GM23338 (cell line): ENCODE data around the gene SLC38A9. TPM values are rescaled to one million over a fixed set of nuclear protein-coding genes. Genes with fewer than 3 reads are reported as not detected.

Source experiments
- ATAC-seq: fragments of 200-7000 bp; cut with Tn5 transposase; 3 replicates; pipeline ENCODE4 v1.9.1; 2020
- DNase-seq: peaks from one replicate; pipeline ENCODE4 v3.0.0-alpha.2; 2015; ENCODE audit warnings: low spot score
- H2AFZ ChIP-seq: fragments of 200-600 bp; sonication (generic); 2 replicates; pipeline ENCODE4 v1.8.0; 2016; ENCODE audit warnings: antibody characterized with exemption, mild to moderate bottlenecking, moderate library complexity
- H3F3A ChIP-seq: fragments of 200-600 bp; sonication (generic); replicated peaks from 2 replicates; pipeline ENCODE4 v1.8.0; 2017; ENCODE audit warnings: antibody characterized with exemption, mixed run types, low read depth
- H3K27ac ChIP-seq: fragments of 200-600 bp; sonication (generic); 2 replicates; pipeline ENCODE4 v1.6.1; 2016; ENCODE audit warnings: low read depth
- H3K27me3 ChIP-seq: fragments of 200-600 bp; sonication (generic); 2 replicates; pipeline ENCODE4 v1.8.0; 2016; ENCODE audit warnings: mild to moderate bottlenecking, mixed run types, moderate library complexity; ENCODE audit not compliant: insufficient read depth
- H3K36me3 ChIP-seq: fragments of 200-600 bp; sonication (generic); 2 replicates; pipeline ENCODE4 v1.8.0; 2016; ENCODE audit warnings: mild to moderate bottlenecking; ENCODE audit not compliant: insufficient read depth
- H3K4me1 ChIP-seq: fragments of 200-600 bp; sonication (generic); 2 replicates; pipeline ENCODE4 v1.8.0; 2016; ENCODE audit warnings: mild to moderate bottlenecking, moderate library complexity; ENCODE audit not compliant: insufficient read depth
- H3K4me2 ChIP-seq: fragments of 200-600 bp; sonication (generic); 2 replicates; pipeline ENCODE4 v1.7.1; 2017; ENCODE audit warnings: mixed run types
- H3K4me3 ChIP-seq: fragments of 200-600 bp; sonication (generic); 2 replicates; pipeline ENCODE4 v1.6.1; 2016; ENCODE audit warnings: mixed run types
- H3K79me2 ChIP-seq: fragments of 200-600 bp; sonication (generic); replicated peaks from 2 replicates; pipeline ENCODE4 v1.8.0; 2017; ENCODE audit warnings: mild to moderate bottlenecking; ENCODE audit not compliant: insufficient read depth
- H3K9me2 ChIP-seq: fragments of 200-600 bp; sonication (generic); 2 replicates; pipeline ENCODE4 v1.8.0; 2017; ENCODE audit not compliant: insufficient read depth
- H4K20me1 ChIP-seq: fragments of 200-600 bp; sonication (generic); replicated peaks from 2 replicates; pipeline ENCODE4 v1.8.0; 2017; ENCODE audit warnings: mild to moderate bottlenecking; ENCODE audit not compliant: insufficient read depth
- H3K27ac Mint-ChIP-seq: 2 replicates; pipeline ENCODE4 v1.8.0; 2020; ENCODE audit warnings: inconsistent platforms, mild to moderate bottlenecking, moderate library complexity, mixed read lengths
- H3K27me3 Mint-ChIP-seq: 3 replicates; pipeline ENCODE4 v1.8.0; 2022; ENCODE audit warnings: low read depth, mild to moderate bottlenecking, moderate library complexity, mixed read lengths, inconsistent platforms; ENCODE audit not compliant: insufficient read depth, poor library complexity
- H3K36me3 Mint-ChIP-seq: 3 replicates; pipeline ENCODE4 v1.8.0; 2021; ENCODE audit warnings: low read depth, mild to moderate bottlenecking, inconsistent platforms, moderate library complexity, mixed read lengths
- H3K4me1 Mint-ChIP-seq: 3 replicates; pipeline ENCODE4 v1.8.0; 2020; ENCODE audit warnings: mild to moderate bottlenecking, inconsistent platforms, mixed read lengths
- H3K4me3 Mint-ChIP-seq: 3 replicates; pipeline ENCODE4 v1.8.0; 2021; ENCODE audit warnings: moderate library complexity, mild to moderate bottlenecking, inconsistent platforms, mixed read lengths
- H3K9me3 Mint-ChIP-seq: 3 replicates; pipeline ENCODE4 v1.8.0; 2020; ENCODE audit warnings: moderate library complexity, mild to moderate bottlenecking, inconsistent platforms, mixed read lengths
- EZH2phosphoT487 ChIP-seq: fragments of 200-600 bp; sonication (generic); IDR thresholded peaks from one replicate; pipeline ENCODE4 v1.8.1; 2018; ENCODE audit warnings: antibody characterized with exemption; ENCODE audit not compliant: unreplicated experiment
- JUNB ChIP-seq: IDR thresholded peaks from one replicate; pipeline ENCODE4 v1.6.1; 2016; ENCODE audit warnings: antibody characterized with exemption; ENCODE audit not compliant: unreplicated experiment
- polyA plus RNA-seq: library from polyadenylated mRNA; unstranded; fragments of >200 nt; fragmentation: Nextera tagmentation; extraction: Ambion mirVana; gene quantifications from 2 replicates; pipeline ENCODE4 v1.2.1, GENCODE V29; 2016
- total RNA-seq: library from RNA; depleted of rRNA; stranded (reverse); fragments of >200 nt; shearing (Covaris generic); gene quantifications from 2 replicates; pipeline ENCODE4 v1.2.3, GENCODE V29; 2014
- TF ChIP-seq, protein P1 (sequence below), 2 experiments: fragments of 200-600 bp in 1 of 2; sonication (generic) in 1 of 2; conservative IDR thresholded peaks; 2 replicates each; pipeline versions ENCODE4 v1.5.1 to v1.6.1; 2016 to 2017; ENCODE audit warnings: antibody characterized with exemption in 2 of 2, low read depth in 2 of 2, mild to moderate bottlenecking in 2 of 2, moderate library complexity in 1 of 2
- TF ChIP-seq, protein P2 (sequence below): fragments of 250-450 bp; sonication (Bioruptor Pico); IDR thresholded peaks from 2 replicates; pipeline ENCODE4 v1.5.0; 2020; ENCODE audit warnings: mild to moderate bottlenecking, moderate library complexity

Gene SLC38A9
- total and polyA plus RNA-seq, 2 experiments from 2014 or later: 30.8 to 64.8 TPM

DNA sequence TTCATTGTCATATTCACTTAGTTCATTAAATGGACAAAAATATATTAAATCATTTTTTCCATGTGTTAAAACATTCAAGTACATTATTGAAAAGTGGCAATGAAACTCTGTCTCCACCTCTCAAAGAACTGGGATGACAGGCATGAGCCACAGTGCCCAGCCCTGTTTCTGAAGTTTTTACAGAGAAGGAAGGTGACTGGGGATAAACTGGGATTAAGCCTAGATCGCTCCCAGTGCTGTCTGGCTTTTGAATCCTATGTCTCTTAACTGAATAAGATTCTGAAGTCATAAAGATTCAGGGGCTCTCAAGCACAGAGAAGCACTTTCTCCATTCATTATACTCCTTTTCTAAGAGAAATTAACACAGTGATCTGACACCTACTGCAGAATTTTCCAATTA, 88.3 kb downstream of the SLC38A9 start:
- H3K36me3 Mint-ChIP-seq: no peaks in the 10 kb centered on the region
- peak overlapping the region; percentile 94; the same call in 1 of the 2 replicates for H3K27ac ChIP-seq
- H3K27me3 ChIP-seq: no peaks in the 10 kb centered on the region
- H3K9me3 Mint-ChIP-seq: no peaks in the 10 kb centered on the region
- no peak overlapping the region for H3K4me3 Mint-ChIP-seq
- H2AFZ ChIP-seq: no peak overlapping the region
- H3K4me1 ChIP-seq: peaks cover 41% of the 10 kb centered on the region
- H4K20me1 ChIP-seq: no peaks in the 10 kb centered on the region
- TF ChIP-seq, protein P1, sequence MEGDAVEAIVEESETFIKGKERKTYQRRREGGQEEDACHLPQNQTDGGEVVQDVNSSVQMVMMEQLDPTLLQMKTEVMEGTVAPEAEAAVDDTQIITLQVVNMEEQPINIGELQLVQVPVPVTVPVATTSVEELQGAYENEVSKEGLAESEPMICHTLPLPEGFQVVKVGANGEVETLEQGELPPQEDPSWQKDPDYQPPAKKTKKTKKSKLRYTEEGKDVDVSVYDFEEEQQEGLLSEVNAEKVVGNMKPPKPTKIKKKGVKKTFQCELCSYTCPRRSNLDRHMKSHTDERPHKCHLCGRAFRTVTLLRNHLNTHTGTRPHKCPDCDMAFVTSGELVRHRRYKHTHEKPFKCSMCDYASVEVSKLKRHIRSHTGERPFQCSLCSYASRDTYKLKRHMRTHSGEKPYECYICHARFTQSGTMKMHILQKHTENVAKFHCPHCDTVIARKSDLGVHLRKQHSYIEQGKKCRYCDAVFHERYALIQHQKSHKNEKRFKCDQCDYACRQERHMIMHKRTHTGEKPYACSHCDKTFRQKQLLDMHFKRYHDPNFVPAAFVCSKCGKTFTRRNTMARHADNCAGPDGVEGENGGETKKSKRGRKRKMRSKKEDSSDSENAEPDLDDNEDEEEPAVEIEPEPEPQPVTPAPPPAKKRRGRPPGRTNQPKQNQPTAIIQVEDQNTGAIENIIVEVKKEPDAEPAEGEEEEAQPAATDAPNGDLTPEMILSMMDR (conservative IDR thresholded peaks at IDR 0.05; ENCODE audit: low read depth in 2 of 2): no peak
- no peak for TF ChIP-seq JUNB
- no peaks in the 10 kb centered on the region for H3F3A ChIP-seq
- no peaks in the 10 kb centered on the region for H3K36me3 ChIP-seq
- no peaks in the 10 kb centered on the region for H3K27me3 Mint-ChIP-seq
- peak overlapping the region; percentile 97; the same call in 1 of the 2 replicates for H3K27ac Mint-ChIP-seq
- no peaks in the 10 kb centered on the region for H3K79me2 ChIP-seq
- no peaks in the 10 kb centered on the region for H3K9me2 ChIP-seq
- no peak for ATAC-seq
- H3K4me3 ChIP-seq: no peak overlapping the region
- H3K4me1 Mint-ChIP-seq: peaks cover 44% of the 10 kb centered on the region
- no peak overlapping the region for H3K4me2 ChIP-seq
- DNase-seq: no peak

DNA sequence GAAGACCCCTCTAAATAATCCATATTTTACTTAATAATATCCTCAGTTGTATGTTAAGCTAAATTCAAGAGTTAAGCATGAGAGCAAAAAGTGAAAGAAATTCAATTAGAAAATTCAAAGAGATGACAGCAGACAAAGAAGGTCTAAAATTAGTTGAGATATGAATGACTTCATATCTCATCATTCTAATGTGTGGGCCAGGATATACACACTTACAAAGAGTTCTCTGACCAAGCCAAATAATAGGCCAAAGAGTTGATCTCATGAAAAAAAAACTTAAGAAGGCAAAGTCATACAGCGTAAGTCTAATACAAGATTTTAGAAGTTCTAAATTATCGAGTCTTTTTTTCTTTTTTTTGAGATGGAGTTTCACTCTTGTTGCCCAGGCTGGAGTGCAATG, 89.7 kb downstream of the SLC38A9 start:
- H3K27me3 Mint-ChIP-seq: no peaks in the 10 kb centered on the region
- no peak overlapping the region for H3K4me2 ChIP-seq
- no peak overlapping the region for H3K4me3 Mint-ChIP-seq
- H3F3A ChIP-seq: no peaks in the 10 kb centered on the region
- no peak overlapping the region for H3K4me3 ChIP-seq
- H3K79me2 ChIP-seq: no peaks in the 10 kb centered on the region
- peaks cover 40% of the 10 kb centered on the region for H3K4me1 ChIP-seq
- H4K20me1 ChIP-seq: no peaks in the 10 kb centered on the region
- no peak overlapping the region for H2AFZ ChIP-seq
- no peaks in the 10 kb centered on the region for H3K9me3 Mint-ChIP-seq
- H3K4me1 Mint-ChIP-seq: peaks cover 37% of the 10 kb centered on the region
- TF ChIP-seq, protein P2, sequence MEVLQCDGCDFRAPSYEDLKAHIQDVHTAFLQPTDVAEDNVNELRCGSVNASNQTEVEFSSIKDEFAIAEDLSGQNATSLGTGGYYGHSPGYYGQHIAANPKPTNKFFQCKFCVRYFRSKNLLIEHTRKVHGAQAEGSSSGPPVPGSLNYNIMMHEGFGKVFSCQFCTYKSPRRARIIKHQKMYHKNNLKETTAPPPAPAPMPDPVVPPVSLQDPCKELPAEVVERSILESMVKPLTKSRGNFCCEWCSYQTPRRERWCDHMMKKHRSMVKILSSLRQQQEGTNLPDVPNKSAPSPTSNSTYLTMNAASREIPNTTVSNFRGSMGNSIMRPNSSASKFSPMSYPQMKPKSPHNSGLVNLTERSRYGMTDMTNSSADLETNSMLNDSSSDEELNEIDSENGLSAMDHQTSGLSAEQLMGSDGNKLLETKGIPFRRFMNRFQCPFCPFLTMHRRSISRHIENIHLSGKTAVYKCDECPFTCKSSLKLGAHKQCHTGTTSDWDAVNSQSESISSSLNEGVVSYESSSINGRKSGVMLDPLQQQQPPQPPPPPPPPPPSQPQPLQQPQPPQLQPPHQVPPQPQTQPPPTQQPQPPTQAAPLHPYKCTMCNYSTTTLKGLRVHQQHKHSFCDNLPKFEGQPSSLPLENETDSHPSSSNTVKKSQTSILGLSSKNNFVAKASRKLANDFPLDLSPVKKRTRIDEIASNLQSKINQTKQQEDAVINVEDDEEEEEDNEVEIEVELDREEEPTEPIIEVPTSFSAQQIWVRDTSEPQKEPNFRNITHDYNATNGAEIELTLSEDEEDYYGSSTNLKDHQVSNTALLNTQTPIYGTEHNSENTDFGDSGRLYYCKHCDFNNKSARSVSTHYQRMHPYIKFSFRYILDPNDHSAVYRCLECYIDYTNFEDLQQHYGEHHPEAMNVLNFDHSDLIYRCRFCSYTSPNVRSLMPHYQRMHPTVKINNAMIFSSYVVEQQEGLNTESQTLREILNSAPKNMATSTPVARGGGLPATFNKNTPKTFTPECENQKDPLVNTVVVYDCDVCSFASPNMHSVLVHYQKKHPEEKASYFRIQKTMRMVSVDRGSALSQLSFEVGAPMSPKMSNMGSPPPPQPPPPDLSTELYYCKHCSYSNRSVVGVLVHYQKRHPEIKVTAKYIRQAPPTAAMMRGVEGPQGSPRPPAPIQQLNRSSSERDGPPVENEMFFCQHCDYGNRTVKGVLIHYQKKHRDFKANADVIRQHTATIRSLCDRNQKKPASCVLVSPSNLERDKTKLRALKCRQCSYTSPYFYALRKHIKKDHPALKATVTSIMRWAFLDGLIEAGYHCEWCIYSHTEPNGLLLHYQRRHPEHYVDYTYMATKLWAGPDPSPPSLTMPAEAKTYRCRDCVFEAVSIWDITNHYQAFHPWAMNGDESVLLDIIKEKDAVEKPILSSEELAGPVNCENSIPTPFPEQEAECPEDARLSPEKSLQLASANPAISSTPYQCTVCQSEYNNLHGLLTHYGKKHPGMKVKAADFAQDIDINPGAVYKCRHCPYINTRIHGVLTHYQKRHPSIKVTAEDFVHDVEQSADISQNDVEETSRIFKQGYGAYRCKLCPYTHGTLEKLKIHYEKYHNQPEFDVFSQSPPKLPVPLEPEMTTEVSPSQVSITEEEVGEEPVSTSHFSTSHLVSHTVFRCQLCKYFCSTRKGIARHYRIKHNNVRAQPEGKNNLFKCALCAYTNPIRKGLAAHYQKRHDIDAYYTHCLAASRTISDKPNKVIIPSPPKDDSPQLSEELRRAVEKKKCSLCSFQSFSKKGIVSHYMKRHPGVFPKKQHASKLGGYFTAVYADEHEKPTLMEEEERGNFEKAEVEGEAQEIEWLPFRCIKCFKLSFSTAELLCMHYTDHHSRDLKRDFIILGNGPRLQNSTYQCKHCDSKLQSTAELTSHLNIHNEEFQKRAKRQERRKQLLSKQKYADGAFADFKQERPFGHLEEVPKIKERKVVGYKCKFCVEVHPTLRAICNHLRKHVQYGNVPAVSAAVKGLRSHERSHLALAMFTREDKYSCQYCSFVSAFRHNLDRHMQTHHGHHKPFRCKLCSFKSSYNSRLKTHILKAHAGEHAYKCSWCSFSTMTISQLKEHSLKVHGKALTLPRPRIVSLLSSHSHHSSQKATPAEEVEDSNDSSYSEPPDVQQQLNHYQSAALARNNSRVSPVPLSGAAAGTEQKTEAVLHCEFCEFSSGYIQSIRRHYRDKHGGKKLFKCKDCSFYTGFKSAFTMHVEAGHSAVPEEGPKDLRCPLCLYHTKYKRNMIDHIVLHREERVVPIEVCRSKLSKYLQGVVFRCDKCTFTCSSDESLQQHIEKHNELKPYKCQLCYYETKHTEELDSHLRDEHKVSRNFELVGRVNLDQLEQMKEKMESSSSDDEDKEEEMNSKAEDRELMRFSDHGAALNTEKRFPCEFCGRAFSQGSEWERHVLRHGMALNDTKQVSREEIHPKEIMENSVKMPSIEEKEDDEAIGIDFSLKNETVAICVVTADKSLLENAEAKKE (CRISPR knock-in tag): no peak
- TF ChIP-seq EZH2phosphoT487: no peak
- ATAC-seq (no peak), DNase-seq (no peak)
- H3K9me2 ChIP-seq: no peaks in the 10 kb centered on the region
- no peaks in the 10 kb centered on the region for H3K27me3 ChIP-seq
- no peaks in the 10 kb centered on the region; the same call in 1 of the 2 replicates for H3K36me3 ChIP-seq
- H3K27ac Mint-ChIP-seq: no peak overlapping the region; the same call in 1 of the 2 replicates
- H3K27ac ChIP-seq: no peak overlapping the region
- no peaks in the 10 kb centered on the region for H3K36me3 Mint-ChIP-seq
